HEK293 (cell line): ENCODE data around the gene NCKAP5.

Experiments
- SETDB1 ChIP-seq: IDR thresholded peaks from one replicate; pipeline ENCODE4 v1.6.1; 2017; ENCODE audit warnings: mild to moderate bottlenecking, low read length, moderate library complexity, mixed read lengths; ENCODE audit not compliant: insufficient read length
- TRIM28 ChIP-seq: IDR thresholded peaks from 2 replicates; pipeline ENCODE4 v1.6.1; 2011; ENCODE audit warnings: low read length, control low read depth, borderline replicate concordance
- ZEB2 ChIP-seq: fragments of 450-650 bp; formaldehyde crosslinking; IDR thresholded peaks from 2 replicates; pipeline ENCODE4 v1.5.1; 2016; ENCODE audit warnings: missing biosample characterization, missing genetic modification characterization
- TF ChIP-seq, protein P1 (sequence below): fragments of 450-650 bp; formaldehyde crosslinking; IDR thresholded peaks from 2 replicates; pipeline ENCODE4; 2016; ENCODE audit warnings: missing biosample characterization, missing genetic modification characterization

GRCh38 chr2:133424876-133425275, 143.4 kb downstream of the NCKAP5 start:
- TF ChIP-seq ZEB2, result no peak
- no peak for TF ChIP-seq SETDB1
- no peak for TF ChIP-seq TRIM28
- TF ChIP-seq, protein P1, sequence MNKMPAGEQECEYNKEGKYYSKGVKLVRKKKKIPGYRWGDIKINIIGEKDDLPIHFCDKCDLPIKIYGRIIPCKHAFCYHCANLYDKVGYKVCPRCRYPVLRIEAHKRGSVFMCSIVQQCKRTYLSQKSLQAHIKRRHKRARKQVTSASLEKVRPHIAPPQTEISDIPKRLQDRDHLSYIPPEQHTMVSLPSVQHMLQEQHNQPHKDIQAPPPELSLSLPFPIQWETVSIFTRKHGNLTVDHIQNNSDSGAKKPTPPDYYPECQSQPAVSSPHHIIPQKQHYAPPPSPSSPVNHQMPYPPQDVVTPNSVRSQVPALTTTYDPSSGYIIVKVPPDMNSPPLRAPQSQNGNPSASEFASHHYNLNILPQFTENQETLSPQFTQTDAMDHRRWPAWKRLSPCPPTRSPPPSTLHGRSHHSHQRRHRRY (tag by site-specific recombination), result no peak
